ENCODE results near the gene CLDN9. TPM values are rescaled to one million over a fixed set of nuclear protein-coding genes. Genes with fewer than 3 reads are reported as not detected.

Gene CLDN9
- polyA plus RNA-seq, 1 experiment = not detected

DNA sequence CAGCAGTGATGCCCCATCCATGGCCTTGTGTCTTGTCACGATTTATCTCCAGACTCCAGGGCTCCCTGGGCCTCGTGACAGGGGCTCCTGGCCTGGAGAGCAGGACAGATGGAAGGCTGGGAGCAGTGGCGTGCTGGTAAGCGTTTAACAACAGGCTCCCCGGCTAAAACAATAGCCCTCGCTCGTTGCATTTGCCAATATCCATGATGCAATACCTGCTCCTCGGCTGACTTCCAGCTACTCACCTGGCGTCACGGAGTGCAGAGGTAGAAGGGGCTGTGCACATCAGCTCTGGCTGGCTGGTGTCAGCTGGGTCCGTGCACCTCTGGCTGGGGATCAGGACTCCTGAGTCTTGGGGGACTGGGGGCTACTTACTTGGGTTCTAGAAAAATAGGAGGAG, 25.5 kb downstream of the CLDN9 start:
- CTCF ChIA-PET = interaction anchor here (1.4 to 8.1 kb wide), 5 partner anchors 8 to 91 kb away, joined by 4 to 97 read pairs (median 5); no protein-coding TSS in a partner anchor

DNA sequence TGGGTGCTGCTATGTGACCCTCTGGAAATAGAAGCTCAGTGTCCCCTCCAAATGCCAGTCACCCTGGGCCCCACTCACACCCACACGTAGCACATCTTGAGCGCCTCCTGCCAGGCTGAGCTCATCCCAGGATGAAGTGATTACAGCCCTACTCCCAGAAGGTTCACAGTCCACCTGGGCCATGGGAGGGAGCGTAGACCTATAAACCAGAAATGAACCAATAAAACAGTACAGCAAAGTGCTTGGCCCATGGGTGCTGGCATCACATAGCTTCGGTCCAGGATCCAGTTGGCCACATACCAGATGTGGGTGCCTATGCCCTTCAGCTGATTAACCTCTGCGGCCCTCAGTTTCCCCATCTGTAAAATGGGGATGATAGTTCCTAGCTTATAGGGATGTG, 26.2 kb downstream of the CLDN9 start:
- no peak for DNase-seq (ENCODE audit: low read depth)
- TF ChIP-seq, protein P1, sequence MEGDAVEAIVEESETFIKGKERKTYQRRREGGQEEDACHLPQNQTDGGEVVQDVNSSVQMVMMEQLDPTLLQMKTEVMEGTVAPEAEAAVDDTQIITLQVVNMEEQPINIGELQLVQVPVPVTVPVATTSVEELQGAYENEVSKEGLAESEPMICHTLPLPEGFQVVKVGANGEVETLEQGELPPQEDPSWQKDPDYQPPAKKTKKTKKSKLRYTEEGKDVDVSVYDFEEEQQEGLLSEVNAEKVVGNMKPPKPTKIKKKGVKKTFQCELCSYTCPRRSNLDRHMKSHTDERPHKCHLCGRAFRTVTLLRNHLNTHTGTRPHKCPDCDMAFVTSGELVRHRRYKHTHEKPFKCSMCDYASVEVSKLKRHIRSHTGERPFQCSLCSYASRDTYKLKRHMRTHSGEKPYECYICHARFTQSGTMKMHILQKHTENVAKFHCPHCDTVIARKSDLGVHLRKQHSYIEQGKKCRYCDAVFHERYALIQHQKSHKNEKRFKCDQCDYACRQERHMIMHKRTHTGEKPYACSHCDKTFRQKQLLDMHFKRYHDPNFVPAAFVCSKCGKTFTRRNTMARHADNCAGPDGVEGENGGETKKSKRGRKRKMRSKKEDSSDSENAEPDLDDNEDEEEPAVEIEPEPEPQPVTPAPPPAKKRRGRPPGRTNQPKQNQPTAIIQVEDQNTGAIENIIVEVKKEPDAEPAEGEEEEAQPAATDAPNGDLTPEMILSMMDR (IDR thresholded peaks at IDR 0.05; ENCODE audit: insufficient read depth, low read depth, low read length) = no peak
- H3K27me3 ChIP-seq (ENCODE audit: control insufficient read depth, insufficient read depth, low read length) = peaks cover 43% of the 10 kb centered on the region
- H3K36me3 ChIP-seq (ENCODE audit: control insufficient read depth, insufficient read depth, low read length) = no peaks in the 10 kb centered on the region
- no peak overlapping the region for H3K4me3 ChIP-seq (ENCODE audit: low read depth, low read length)
- ChIA-PET CTCF (interaction anchor here (1.4 to 8.1 kb wide), 4 partner anchors 9 to 91 kb away, joined by 4 to 97 read pairs (median 8); no protein-coding TSS in a partner anchor), POLR2A (interaction anchor here (0.7 kb wide), 1 partner anchor 74 kb away, joined by 3 read pairs; no protein-coding TSS in a partner anchor)

More for the DNA sequence above, 25.5 kb downstream of the CLDN9 start:
- POLR2A ChIA-PET = no interaction called here
- TF ChIP-seq, protein P1 (IDR thresholded peaks at IDR 0.05; ENCODE audit: insufficient read depth, low read depth, low read length) = no peak
- no peak for DNase-seq (ENCODE audit: low read depth)
- Histone ChIP-seq H3K36me3 (ENCODE audit: control insufficient read depth, insufficient read depth, low read length) (no peaks in the 10 kb centered on the region), H3K27me3 (ENCODE audit: control insufficient read depth, insufficient read depth, low read length) (peaks cover 47% of the 10 kb centered on the region), H3K4me3 (ENCODE audit: low read depth, low read length) (no peak overlapping the region)

DNA sequence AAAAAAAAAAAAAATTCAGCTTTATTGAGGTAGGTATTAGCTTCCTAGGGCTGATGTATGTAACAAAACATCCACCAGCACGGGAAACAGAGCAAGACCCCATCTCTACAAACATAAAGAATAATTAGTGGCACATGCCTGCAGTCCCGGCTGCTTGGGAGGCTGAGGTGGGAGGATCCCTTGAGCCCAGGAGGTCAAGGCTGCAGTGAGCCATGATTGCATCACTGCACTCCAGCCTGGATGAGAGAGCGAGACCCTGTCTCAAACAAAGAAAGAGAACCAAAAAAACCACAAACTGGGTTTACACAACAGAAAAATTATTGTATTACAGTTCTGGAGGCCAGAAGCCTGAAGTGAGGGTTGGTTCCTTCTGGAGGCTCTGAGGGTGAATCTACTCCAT, 29.7 kb downstream of the CLDN9 start:
- CTCF ChIA-PET = interaction anchor here (0.7 to 8.1 kb wide), 3 partner anchors 13 to 89 kb away, joined by 3 to 97 read pairs (median 5); no protein-coding TSS in a partner anchor
- peaks cover 37% of the 10 kb centered on the region for H3K27me3 ChIP-seq (ENCODE audit: control insufficient read depth, insufficient read depth, low read length)

DNA sequence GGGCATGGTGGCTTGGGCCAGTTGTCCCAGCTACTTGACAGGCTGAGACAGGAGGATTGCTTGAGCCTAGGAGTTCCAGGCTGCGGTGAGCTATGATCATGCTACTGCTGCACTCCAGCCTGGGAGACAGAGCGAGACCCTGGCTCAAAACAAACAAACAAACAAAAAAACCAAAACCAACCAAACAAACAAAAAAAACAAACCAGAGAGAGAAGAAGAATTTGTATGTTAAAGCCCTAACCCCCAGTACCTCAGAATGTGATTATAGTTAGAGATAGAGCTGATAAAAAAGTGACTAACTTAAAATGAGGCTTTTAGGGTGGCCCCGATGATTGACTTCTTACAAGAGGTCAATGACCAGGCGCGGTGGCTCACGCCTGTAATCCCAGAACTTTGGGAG, 32.0 kb downstream of the CLDN9 start:
- Histone ChIP-seq H3K4me3 (ENCODE audit: low read depth, low read length) (no peak overlapping the region), H3K27me3 (ENCODE audit: control insufficient read depth, insufficient read depth, low read length) (peaks cover 34% of the 10 kb centered on the region), H3K36me3 (ENCODE audit: control insufficient read depth, insufficient read depth, low read length) (no peaks in the 10 kb centered on the region)
- DNase-seq (ENCODE audit: low read depth) = no peak
- ChIA-PET CTCF (interaction anchor here (1.3 to 8.1 kb wide), 3 partner anchors 15 to 87 kb away, joined by 3 to 97 read pairs (median 8); no protein-coding TSS in a partner anchor), POLR2A (interaction anchor here (0.6 kb wide), 1 partner anchor 25 kb away, joined by 3 read pairs; the partner anchor contains the start of gene TNFRSF12A)
- TF ChIP-seq, protein P1 (IDR thresholded peaks at IDR 0.05; ENCODE audit: insufficient read depth, low read depth, low read length) = no peak

More for the DNA sequence above, 29.7 kb downstream of the CLDN9 start:
- Histone ChIP-seq H3K4me3 (ENCODE audit: low read depth, low read length) (no peak overlapping the region), H3K36me3 (ENCODE audit: control insufficient read depth, insufficient read depth, low read length) (no peaks in the 10 kb centered on the region)
- no peak for DNase-seq (ENCODE audit: low read depth)
- TF ChIP-seq, protein P1 (IDR thresholded peaks at IDR 0.05; ENCODE audit: insufficient read depth, low read depth, low read length) = no peak
- POLR2A ChIA-PET = no interaction called here

DNA sequence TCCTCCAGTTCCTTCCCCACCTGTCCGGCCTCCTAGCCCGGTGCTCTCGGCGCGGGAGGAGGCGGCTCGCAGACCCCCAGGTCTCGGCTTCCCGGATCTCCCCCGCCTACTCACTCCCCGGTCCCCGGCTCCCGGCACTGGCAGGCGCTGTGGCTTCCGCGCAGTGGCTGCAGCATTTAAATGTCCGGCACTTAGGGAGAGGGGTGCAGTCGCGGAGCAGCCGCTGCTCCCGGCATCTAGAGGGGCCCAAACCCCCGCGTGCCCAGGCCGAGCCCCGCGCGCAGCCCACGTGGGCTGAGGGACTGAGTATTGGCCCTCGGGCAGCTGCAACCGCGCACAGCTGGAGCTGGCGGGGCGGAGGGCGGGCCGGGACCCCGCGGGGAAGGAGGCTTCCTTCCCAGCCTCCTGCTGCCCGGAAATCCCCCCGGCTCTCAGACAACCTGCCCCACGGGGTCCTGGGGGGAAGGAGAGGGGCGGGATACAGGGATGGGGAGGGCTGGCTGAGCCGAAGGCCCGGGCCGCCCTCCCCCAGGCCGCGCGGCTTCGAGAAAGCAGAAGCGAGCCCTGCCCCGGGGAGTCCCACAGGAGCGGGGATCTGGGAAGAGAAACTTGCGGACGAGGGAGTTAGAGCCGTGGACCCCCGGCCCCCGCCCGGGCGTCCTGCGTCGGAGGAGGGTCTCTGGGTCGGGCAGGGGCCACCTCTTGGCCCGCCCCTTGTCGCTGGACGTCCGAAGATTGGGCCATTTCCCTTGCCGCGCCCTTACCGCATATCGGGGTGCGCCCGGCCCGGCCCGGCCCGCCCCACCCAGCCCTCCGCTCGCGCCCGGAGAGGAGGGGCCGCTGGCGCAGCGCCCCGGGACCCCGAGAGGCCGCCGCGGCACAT, 33.3 kb downstream of the CLDN9 start, which contains the start of gene MMP25:
Gene MMP25, plus strand, starts transcription at position 804 of the 883 bp plus-strand sequence. CDS start 357 bp downstream, outside the sequence.
- Histone ChIP-seq H3K36me3 (ENCODE audit: control insufficient read depth, insufficient read depth, low read length) (no peaks in the 10 kb centered on the region), H3K4me3 (ENCODE audit: low read depth, low read length) (peak within 1 kb of the TSS; percentile 38), H3K27me3 (ENCODE audit: control insufficient read depth, insufficient read depth, low read length) (peaks cover 35% of the 10 kb centered on the region)
- ChIA-PET POLR2A (no interaction called here), CTCF (interaction anchor here (1.4 to 8.1 kb wide), 2 partner anchors 13 to 16 kb away, joined by 8 to 97 read pairs; no protein-coding TSS in a partner anchor)
- TF ChIP-seq, protein P1 (IDR thresholded peaks at IDR 0.05; ENCODE audit: insufficient read depth, low read depth, low read length) = no peak
- DNase-seq (ENCODE audit: low read depth) = no peak
